ENCODE measurements around the gene SHF.

GRCh38 chr15:45200799-45201556 is 13.2 kb upstream of the SHF start:
- TF ChIP-seq POLR2A (IDR thresholded peaks at IDR 0.05; ENCODE audit: low read depth, low read length) (no peak), TAF1 (IDR thresholded peaks at IDR 0.05; ENCODE audit: borderline replicate concordance, low read depth, low read length) (no peak)

Data from GM12892 (cell line).